ENCODE results near the gene GPR179. TPM values are rescaled to one million over a fixed set of nuclear protein-coding genes. Genes with fewer than 3 reads are reported as not detected.

GPR179 gene
- total RNA-seq, 1 experiment from 2014 or later = not detected

DNA sequence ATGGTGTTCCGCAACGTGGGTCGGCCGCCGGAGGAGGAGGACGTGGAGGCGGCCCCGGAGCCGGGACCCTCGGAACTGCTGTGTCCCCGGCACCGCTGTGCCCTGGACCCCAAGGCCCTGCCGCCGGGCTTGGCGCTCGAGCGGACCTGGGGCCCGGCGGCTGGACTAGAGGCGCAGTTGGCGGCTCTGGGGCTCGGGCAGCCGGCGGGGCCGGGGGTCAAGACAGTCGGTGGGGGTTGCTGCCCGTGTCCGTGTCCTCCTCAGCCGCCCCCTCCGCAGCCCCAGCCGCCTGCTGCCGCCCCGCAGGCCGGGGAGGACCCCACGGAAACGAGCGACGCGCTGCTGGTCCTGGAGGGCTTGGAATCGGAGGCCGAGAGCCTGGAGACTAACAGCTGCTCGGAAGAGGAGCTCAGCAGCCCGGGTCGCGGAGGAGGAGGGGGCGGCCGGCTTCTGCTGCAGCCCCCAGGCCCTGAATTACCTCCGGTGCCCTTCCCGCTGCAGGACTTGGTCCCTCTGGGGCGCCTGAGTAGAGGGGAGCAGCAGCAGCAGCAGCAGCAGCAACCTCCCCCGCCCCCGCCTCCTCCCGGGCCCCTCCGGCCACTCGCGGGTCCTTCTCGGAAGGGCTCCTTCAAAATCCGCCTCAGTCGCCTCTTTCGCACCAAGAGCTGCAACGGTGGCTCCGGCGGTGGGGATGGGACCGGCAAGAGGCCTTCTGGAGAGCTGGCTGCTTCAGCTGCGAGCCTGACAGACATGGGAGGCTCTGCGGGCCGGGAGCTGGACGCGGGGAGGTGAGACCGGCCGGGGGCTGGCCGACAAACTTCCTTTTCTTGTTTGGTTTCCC is 8.7 kb upstream of the GPR179 start:
- no peaks in the 10 kb centered on the region for H3K27me3 ChIP-seq
- DNase-seq = peak; percentile 38
- H3K4me3 ChIP-seq = peak overlapping the region; percentile 53
- H3K36me3 ChIP-seq = peaks cover 2% of the 10 kb centered on the region
- no peaks in the 10 kb centered on the region for H3K9me3 ChIP-seq

DNA sequence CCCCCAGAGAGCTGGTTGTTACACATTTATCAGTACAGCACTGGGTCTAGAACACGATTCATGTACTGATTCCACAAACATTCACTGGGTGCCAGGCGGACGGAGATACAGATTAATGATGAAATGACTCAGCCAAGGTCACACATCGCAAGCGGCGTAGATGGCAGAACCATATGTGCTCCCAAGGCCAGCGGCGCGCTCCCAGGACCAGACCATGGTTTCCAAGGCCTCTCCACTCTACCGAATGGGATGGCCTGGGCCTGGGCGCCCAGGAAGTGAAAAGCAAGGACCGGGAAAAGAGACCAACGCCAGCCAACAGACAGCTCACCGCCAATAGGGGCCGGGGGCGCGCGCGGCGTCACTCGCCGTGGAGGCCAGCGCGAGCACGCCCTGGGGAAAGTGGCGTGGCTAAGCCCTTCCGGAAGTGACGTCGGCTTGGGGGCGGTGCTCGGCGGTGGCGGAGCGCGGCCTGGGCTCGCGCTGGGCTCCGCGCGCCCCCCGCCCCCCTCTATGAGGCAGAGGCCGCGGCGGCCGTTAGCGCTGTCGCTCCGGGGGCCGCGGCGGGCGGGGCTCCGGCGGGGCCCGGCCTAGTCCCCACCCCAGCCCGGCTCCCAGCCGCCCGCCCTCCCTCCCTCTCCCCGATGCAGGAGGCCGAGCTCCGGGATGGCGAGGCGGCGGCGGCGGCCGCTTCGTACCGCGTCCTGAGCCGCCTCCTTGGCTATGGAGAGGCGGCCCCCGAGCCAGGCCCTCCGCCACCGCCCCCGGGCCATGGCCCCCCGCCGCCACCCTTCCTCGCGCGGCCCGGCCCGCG is 7.9 kb upstream of the GPR179 start, which contains the start of gene SOCS7:
Gene SOCS7, plus strand, starts transcription at position 433 of the 811 bp plus-strand sequence. Its CDS starts 209 bp downstream, at position 642.
- H3K4me3 ChIP-seq = peak within 1 kb of the TSS; percentile 53
- no peaks in the 10 kb centered on the region for H3K9me3 ChIP-seq
- H3K36me3 ChIP-seq = peaks cover 2% of the 10 kb centered on the region
- H3K27me3 ChIP-seq = no peaks in the 10 kb centered on the region
- DNase-seq = peak; percentile 96

DNA sequence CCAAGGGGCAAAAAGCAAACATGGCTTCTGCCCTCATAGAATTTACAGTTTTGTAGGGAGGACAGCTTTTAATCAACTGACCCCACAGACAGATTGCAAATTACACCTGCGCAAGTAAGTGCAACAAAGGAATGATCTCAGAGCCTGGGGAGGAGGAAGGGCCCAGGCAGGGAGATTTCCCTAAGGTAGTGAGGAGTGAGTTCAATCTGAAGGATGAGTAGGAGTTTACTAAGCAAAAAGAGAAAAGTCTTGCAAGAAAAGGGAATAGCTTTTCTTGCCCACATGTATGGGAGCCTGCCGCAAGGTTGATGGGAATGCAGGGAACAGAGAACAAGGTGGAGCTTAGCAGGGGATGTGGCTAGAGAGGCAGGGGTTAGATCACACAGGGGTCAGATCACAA is 6.3 kb upstream of the GPR179 start:
- DNase-seq = no peak
- Histone ChIP-seq H3K36me3 (peaks cover 2% of the 10 kb centered on the region), H3K27me3 (no peaks in the 10 kb centered on the region), H3K4me3 (no peak overlapping the region), H3K9me3 (no peaks in the 10 kb centered on the region)

DNA sequence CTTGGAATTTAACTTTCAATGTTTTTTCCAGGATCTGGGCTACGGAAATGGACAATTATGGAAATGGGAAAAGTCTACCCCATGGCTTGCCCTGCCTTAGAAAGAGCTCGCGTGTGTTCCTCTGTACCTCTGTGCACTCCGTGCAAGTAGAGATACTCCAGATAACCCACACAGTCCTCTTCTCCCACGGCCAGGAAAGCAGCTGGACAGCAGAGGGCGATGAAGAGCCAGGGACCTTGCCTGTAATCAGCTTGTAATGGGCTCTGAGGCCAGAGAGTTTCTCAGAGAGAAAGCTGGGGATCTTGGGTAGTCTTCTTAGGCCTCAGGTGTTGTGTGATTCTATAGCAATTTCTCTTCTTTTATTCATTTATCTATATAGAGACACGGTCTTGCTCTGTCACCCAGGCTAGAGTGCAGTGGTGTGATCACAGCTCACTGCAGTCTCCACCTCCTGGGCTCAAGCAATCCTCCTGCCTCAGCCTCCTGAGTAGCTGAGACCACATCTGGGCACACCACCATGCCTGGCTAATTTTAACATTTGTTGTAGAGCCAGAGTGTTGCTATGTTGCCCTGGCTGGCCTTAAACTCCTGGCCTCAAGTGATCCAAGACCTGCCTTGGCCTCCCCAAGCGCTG is 5.5 kb upstream of the GPR179 start:
- no peaks in the 10 kb centered on the region for H3K27me3 ChIP-seq
- H3K4me3 ChIP-seq = no peak overlapping the region
- H3K9me3 ChIP-seq = no peaks in the 10 kb centered on the region
- DNase-seq = peak; percentile 78
- no peaks in the 10 kb centered on the region; the same call in 1 of the 2 replicates for H3K36me3 ChIP-seq

DNA sequence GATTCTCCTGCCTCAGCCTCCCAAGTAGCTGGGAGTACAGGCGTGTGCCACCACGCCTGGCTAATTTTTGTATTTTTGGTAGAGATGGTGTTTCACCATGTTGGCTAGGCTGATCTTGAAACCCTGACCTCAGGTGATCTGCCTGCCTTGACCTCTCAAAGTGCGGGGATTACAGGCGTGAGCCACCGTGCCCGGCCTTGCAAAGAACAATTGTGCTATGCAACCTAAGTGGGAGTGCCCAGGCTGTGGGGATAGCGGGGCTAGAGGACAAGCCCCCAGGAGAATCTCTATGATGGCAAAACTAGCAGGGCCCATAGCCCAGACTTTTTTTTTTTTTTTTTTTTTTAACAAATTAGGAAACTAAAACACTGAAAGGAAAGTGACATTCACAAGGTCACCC is 2.0 kb upstream of the GPR179 start:
- Histone ChIP-seq H3K36me3 (no peaks in the 10 kb centered on the region), H3K9me3 (no peaks in the 10 kb centered on the region), H3K27me3 (no peaks in the 10 kb centered on the region), H3K4me3 (no peak overlapping the region)
- no peak for DNase-seq

DNA sequence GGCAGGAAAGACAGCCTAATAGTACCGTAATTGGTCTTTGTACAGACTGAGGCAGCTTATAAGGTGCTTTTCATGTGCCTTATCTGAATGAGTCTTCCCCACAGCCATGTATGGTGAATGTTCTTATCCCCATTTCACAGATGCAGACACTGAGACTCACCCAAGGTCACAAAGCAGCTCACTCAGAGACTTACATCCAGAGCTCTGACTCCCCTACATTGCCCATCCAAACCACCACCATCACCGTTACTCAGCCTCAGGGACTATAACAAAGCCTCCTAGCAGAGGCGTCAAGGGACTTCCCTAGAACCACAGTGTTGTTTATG is 627 bp upstream of the GPR179 start:
- DNase-seq = no peak
- H3K36me3 ChIP-seq = no peaks in the 10 kb centered on the region
- H3K4me3 ChIP-seq = no peak overlapping the region
- no peaks in the 10 kb centered on the region for H3K9me3 ChIP-seq
- H3K27me3 ChIP-seq = no peaks in the 10 kb centered on the region

DNA sequence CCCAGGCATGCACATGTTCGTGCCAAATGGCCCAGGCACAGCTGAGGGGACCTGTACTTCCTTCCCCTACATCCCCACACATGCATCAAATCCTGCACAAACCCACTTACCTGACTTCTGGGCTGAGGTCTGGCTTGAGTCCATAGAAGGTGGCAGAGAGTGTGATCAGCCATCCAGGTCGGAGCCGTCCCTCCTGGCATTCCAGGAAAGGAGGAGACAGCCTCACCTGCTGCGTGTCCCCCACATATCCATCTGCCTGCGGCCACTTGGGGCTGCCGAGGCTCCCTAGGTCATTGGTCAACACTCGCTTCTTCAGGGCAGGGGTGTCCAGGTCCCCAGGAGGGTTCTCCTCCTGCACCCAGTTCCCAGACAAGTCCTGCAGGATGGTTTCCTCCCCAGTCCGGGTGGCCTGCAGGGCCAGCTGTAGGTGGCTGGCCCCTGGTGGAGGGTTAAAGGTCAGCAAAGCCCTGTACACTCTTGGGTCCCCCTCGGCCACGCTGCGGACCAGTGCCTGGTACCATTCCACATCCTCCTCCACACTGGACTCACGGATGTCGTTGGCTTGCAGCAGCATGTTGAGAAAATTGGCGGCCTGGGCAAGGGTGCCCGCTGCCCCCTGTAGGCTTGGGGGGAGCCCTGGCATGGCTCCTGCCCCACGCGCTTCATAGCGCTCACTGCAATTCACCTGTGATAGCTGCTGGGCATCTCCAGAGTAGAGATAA is 709 bp downstream of the GPR179 start:
- no peak overlapping the region for H3K4me3 ChIP-seq
- H3K27me3 ChIP-seq = no peaks in the 10 kb centered on the region

DNA sequence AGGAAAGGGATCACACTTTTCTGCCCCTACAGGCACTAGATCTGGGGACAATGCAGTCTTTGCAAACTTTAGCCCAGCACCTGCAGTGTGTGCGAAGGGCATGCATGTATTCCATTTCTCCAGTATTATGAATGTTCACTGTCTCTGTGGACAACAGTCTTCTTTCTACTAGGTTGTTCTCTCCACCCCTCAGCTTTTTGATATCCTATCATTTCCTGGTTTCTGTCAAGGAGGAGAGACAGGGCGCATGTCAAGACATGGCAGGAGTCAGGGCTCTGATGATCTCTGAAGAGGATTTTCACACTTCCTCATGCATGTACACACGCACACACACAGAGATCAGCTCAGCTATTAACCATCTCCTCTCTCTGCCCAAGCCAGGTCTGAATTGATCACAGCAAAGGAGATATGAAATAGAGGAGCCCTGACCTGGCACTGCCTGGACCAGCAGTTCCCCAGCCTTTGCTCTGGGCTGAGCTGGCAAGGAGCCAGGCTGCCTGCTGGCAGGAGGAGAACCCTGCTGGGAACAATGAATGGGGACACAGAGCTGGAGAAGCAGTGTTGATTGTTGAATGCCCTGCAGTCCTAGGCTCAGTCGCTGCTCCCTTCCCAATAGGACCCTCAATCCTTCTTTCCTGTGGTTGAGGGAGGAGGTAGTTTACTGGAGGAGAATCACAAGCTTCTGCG is 2.6 kb downstream of the GPR179 start:
- Histone ChIP-seq H3K9me3 (no peaks in the 10 kb centered on the region), H3K27me3 (no peaks in the 10 kb centered on the region), H3K4me3 (no peak overlapping the region), H3K36me3 (no peaks in the 10 kb centered on the region)
- peak; percentile 43 for DNase-seq

More for the DNA sequence above, 709 bp downstream of the GPR179 start:
- DNase-seq = no peak
- Histone ChIP-seq H3K36me3 (no peaks in the 10 kb centered on the region), H3K9me3 (no peaks in the 10 kb centered on the region)

DNA sequence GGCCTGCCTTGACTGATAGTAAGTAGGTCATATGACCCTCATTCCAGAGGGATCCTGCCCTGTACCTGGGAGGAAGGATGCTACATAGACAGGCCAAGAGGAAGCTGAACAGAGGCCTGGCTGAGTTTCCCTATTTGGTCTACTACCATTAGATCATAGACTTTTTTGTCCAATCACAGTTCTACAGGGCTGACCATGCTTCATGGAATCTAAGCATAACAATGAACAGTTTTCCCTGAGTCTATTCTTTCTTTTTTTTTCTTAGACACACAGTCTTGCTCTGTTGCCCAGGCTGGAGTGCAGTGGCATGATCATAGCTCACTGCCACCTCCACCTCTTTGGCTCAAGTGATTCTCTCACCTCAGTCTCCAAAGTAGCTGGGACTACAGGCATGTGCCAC is 3.9 kb downstream of the GPR179 start:
- no peaks in the 10 kb centered on the region for H3K27me3 ChIP-seq
- no peaks in the 10 kb centered on the region for H3K36me3 ChIP-seq
- no peak for DNase-seq
- no peaks in the 10 kb centered on the region for H3K9me3 ChIP-seq
- no peak overlapping the region for H3K4me3 ChIP-seq

DNA sequence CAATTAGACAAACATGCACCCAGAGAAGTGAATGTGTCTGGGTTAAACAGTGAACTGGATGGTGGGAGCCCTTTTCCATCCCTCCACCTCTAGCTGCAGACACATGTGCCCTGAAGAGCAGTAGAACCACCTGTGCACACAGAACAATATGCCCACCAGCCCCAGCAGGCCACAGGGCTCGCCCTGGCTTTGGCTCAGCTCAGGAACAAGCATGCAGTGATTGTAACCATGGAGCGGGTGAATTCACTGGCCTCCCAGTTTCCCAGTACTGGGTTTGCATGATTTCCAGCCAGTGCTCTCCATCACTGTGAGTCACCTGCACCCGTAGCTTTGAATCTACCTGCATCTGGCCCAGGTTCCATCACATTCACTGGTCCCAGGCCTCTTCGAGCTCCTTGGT is 5.2 kb downstream of the GPR179 start:
- Histone ChIP-seq H3K9me3 (no peaks in the 10 kb centered on the region), H3K4me3 (no peak overlapping the region), H3K27me3 (no peaks in the 10 kb centered on the region), H3K36me3 (no peaks in the 10 kb centered on the region)
- no peak for DNase-seq

DNA sequence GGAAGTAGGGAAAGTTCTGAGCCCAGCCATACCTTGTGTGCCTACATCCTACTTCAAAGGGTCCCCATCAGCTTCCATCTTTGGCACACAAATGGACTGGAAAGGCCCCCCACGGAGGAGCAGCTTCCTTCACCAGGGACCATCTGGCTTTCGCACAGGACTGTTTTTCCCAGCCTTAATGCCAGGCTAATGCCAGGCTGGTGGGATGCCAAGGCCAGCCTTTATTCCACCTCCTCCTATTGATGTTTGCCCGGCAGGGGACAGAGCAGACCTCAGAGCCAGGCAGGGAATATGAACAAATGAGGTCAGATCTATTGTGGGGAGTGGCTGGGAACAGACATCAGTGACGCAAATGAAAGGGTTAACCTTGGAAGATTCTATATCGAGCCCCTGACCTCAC is 5.7 kb downstream of the GPR179 start:
- no peaks in the 10 kb centered on the region for H3K9me3 ChIP-seq
- DNase-seq = no peak
- H3K27me3 ChIP-seq = no peaks in the 10 kb centered on the region
- H3K36me3 ChIP-seq = no peaks in the 10 kb centered on the region
- H3K4me3 ChIP-seq = no peak overlapping the region

DNA sequence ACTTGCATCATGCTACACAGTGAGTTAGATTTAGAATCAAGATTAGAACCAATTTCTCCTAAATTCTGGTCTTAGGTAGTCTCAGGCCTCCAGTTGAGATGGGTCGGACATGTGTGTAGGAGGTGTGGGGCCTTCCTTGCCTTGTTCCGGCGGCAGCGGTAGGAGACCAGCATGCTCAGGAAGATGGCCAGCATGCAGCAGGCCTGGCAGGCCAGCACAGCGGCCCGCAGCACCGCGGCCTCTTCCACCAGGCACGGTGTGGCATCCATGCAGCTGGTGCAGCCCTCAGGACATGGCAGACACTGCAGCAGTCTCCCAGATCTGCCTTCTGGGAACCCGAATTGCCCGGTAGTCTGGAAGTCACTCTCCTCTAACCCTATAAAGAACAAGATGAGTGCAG is 6.9 kb downstream of the GPR179 start:
- H3K36me3 ChIP-seq = no peaks in the 10 kb centered on the region
- H3K4me3 ChIP-seq = no peak overlapping the region
- H3K9me3 ChIP-seq = no peaks in the 10 kb centered on the region
- no peak for DNase-seq
- no peaks in the 10 kb centered on the region for H3K27me3 ChIP-seq

DNA sequence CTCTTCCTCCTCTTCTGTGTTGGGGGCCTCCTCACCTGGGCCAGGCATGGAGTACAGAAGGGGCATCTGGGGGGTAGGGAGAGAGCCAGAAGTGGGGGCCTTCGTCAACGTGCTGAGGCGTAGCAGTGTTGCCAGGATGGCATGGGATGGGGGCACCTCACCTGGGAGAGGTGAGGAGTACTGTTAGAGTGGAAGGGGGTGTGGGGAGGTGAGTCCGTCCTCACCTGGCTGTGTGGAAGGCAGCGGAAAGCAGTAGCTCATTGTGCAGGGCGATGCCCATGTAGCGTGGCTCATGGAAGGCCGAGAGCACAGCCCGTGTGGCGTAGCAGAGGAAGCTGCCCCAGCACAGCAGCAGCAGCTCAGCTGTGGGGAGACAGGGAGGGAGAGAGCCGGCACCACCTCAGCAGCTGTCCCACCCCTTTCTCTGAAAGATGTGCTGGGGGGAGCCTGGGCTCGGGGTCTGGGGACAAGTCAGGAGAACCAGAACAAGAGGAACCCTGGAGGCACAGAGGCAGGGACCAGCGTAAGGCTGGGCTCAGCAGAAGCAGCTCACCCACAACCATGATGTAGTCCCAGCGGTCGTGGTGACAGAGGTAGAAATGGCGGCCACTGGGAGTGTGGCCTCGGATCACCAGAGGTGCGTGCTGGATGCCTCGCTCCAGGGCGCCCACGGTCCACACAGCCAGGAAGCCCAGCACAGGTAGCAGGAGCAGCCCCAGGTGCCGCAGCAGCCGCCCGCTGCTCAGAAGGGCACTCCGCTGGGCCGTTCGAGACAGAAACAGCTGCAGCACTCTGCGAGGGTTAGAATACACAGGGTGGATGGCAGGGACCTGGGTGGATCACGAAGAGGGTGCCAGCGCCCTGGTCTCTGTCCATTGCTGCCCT is 9.0 kb downstream of the GPR179 start:
- no peaks in the 10 kb centered on the region for H3K9me3 ChIP-seq
- DNase-seq = no peak
- H3K27me3 ChIP-seq = no peaks in the 10 kb centered on the region
- H3K36me3 ChIP-seq = no peaks in the 10 kb centered on the region
- H3K4me3 ChIP-seq = no peak overlapping the region

DNA sequence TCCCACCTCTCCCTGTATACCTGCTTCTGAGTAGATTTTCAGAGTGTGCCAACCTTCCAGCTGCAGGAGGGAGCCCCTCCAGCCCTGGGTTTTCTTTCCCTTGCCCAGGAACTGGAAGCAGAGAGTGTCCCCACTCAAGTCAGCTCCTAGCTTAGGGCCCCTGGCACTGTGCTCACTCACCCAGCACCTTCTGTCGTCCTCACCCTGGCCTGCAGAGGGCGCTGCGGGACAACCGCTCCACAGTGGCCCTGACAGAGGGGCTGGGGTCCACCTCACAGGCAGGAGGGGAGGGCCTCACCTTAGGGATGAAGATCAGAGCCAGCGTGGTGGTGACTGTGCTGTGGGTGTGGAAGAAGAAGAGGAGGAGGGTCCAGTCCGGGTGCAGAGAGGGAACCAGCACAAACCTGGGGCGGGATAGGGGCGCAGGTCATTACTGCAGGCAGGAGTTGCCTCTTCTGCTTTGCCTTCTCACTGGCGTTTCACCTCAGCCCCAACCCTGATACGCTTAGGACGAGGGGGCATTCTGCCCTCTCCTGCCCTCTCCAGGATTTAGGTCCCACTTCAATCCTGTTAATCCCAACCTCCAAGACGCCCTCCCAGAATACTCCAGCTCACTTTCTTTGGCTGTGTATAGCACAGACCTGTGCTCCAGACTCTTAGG is 10.0 kb downstream of the GPR179 start:
- Histone ChIP-seq H3K27me3 (no peaks in the 10 kb centered on the region), H3K4me3 (no peak overlapping the region), H3K9me3 (no peaks in the 10 kb centered on the region), H3K36me3 (no peaks in the 10 kb centered on the region)
- peak; percentile 32 for DNase-seq

DNA sequence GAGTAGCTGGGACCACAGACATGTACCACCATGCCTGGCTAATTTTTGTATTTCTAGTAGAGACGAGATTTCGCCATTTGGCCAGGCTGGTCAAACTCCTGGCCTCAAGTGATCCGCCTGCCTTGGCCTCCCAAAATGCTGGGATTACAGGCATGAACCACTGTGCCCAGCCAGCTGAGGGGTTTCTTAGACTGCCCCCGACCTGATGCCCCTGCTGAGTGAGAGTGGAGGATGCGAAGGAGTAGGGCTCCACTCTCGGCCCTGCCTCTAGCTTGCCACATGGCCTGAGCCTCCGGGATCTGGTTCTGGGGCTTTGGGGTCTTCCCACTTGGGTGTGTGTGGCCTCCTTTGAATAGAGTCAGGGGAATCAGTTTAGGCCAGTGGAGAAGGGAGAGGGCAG is 11.0 kb downstream of the GPR179 start:
- DNase-seq = no peak
- H3K27me3 ChIP-seq = no peaks in the 10 kb centered on the region

More for the DNA sequence above, 11.0 kb downstream of the GPR179 start:
- Histone ChIP-seq H3K9me3 (no peaks in the 10 kb centered on the region), H3K36me3 (no peaks in the 10 kb centered on the region), H3K4me3 (no peak overlapping the region)
